Left lung (tissue), 10 donors: ENCODE measurements around the gene PVR. TPM values are rescaled to one million over a fixed set of nuclear protein-coding genes. Genes with fewer than 3 reads are reported as not detected.

Experiments
- ATAC-seq: fragments of 200-7000 bp; cut with Tn5 transposase; one replicate; pipeline ENCODE4 v1.9.1; 2020; ENCODE audit warnings: moderate library complexity
- DNase-seq, 4 donors: peaks; one replicate each; pipeline ENCODE4 v3.0.0-alpha.2; 2013 to 2020
- H3K27ac ChIP-seq, 2 donors: fragments of 200-600 bp; sonication (generic) in 1 of 2; one replicate each; pipeline versions ENCODE4 v1.5.0 to v1.8.0; 2020 to 2021
- H3K27me3 ChIP-seq, 2 donors: fragments of 200-600 bp; sonication (generic) in 1 of 2; one replicate each; pipeline versions ENCODE4 v1.5.0 to v1.8.0; 2020 to 2021
- H3K36me3 ChIP-seq, 2 donors: fragments of 200-600 bp; sonication (generic) in 1 of 2; one replicate each; pipeline versions ENCODE4 v1.5.0 to v1.8.0; 2020 to 2021
- H3K4me1 ChIP-seq, 2 donors: fragments of 200-600 bp; one replicate each; pipeline ENCODE4 v1.8.0; 2021
- H3K4me3 ChIP-seq, 2 donors: fragments of 200-600 bp; sonication (generic) in 1 of 2; one replicate each; pipeline versions ENCODE4 v1.5.0 to v1.8.0; 2020 to 2021; ENCODE audit warnings: mild to moderate bottlenecking in 1 of 2
- H3K9me3 ChIP-seq, 2 donors: fragments of 200-600 bp; sonication (generic) in 1 of 2; one replicate each; pipeline versions ENCODE4 v1.5.0 to v1.8.0; 2020 to 2021
- intact Hi-C, 2 donors: fragments of 100-400 bp; cut with DNase I; formaldehyde crosslinking; loops; one replicate each; pipeline versions ENCODE4 v1.11.2 to v1.14.2; 2022
- polyA plus RNA-seq, 6 donors: library from polyadenylated mRNA; unstranded; fragments of 120-200 nt; gene quantifications; one replicate each; pipeline ENCODE4 v1.2.1, GENCODE V29; 2013; ENCODE audit not compliant: insufficient read length in 6 of 6
- total RNA-seq, 2 donors: library from RNA; stranded (reverse); fragmentation: NEBNext Ultra II Directional; extraction: Animal tissue kit (Norgen Biotek cat#: 25700); gene quantifications; one replicate each; pipeline ENCODE4 v1.2.1, GENCODE V29; 2021
- TF ChIP-seq, protein P1 (sequence below), 2 donors: fragments of 200-600 bp; sonication (generic) in 1 of 2; IDR thresholded peaks; one replicate each; pipeline versions ENCODE4 v1.5.0 to v1.8.0; 2021; ENCODE audit warnings: antibody characterized with exemption in 2 of 2
- donor health status: DM: no; HTN: yes; CAD: no.
- donor health status: DM: no; HTN: no; CAD: no.

PVR gene
- total and polyA plus RNA-seq, 8 donors = 22.5 to 67.9 (median 28.8) TPM

DNA sequence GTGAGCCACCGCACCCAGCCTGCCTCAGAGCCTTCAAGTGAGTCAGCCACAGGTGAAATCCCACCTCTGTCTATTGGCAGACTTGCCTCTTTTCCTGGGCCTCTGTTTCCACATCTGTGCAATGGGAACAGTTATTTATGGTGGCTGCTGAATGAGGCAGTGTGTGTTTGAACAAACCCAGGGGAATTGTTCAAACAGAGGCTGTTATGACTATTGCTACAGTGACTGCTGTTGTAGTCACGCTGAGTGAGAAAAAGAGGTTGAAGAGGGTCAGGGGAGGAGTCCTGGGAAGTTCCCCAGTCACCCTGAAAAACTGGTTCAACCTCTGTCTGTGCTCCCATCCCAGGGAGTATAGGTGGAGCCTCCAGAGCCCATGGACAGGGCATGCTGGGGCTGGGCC is 27.7 kb downstream of the PVR start, which contains the start of gene CEACAM19:
Gene CEACAM19 (plus strand): TSS at position 83 of the 400 bp plus-strand sequence. CDS start 450 bp downstream, outside the sequence.
- no peak within 1 kb of the TSS for H3K4me3 ChIP-seq
- no peaks in the 10 kb centered on the region for H3K9me3 ChIP-seq
- H3K27me3 ChIP-seq = no peaks in the 10 kb centered on the region
- intact Hi-C loops = no loop called here
- no peaks in the 10 kb centered on the region for H3K4me1 ChIP-seq
- no peak within 1 kb of the TSS for H3K27ac ChIP-seq
- DNase-seq (no peak), ATAC-seq (peak; percentile 78)
- TF ChIP-seq, protein P1, sequence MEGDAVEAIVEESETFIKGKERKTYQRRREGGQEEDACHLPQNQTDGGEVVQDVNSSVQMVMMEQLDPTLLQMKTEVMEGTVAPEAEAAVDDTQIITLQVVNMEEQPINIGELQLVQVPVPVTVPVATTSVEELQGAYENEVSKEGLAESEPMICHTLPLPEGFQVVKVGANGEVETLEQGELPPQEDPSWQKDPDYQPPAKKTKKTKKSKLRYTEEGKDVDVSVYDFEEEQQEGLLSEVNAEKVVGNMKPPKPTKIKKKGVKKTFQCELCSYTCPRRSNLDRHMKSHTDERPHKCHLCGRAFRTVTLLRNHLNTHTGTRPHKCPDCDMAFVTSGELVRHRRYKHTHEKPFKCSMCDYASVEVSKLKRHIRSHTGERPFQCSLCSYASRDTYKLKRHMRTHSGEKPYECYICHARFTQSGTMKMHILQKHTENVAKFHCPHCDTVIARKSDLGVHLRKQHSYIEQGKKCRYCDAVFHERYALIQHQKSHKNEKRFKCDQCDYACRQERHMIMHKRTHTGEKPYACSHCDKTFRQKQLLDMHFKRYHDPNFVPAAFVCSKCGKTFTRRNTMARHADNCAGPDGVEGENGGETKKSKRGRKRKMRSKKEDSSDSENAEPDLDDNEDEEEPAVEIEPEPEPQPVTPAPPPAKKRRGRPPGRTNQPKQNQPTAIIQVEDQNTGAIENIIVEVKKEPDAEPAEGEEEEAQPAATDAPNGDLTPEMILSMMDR (IDR thresholded peaks at IDR 0.05) = no peak
- H3K36me3 ChIP-seq = no peaks in the 10 kb centered on the region

DNA sequence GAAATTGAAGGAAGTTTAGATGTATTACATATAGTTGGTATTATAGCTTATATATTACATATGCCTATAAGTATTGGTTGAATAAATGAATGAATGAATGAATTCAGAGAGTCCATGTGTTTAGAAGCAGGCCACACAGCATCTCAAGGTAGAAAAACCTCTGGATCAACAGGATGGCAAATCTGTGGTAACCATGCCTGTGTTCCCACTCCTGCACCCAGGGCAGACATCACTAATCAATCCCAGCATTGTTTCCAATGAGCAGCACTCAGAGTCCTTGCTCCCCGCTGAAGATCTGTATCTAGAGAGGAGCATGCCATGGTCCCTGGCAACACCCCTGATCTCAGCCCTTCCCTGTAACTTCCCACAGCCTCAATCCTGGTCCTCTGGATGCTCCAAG is 28.5 kb downstream of the PVR start:
- intact Hi-C loops = no loop called here
- Histone ChIP-seq H3K9me3 (no peaks in the 10 kb centered on the region), H3K27ac (no peak overlapping the region), H3K27me3 (no peaks in the 10 kb centered on the region), H3K36me3 (no peaks in the 10 kb centered on the region), H3K4me3 (no peak overlapping the region), H3K4me1 (no peaks in the 10 kb centered on the region)
- TF ChIP-seq, protein P1 (IDR thresholded peaks at IDR 0.05) = no peak
- ATAC-seq (no peak), DNase-seq (no peak)

DNA sequence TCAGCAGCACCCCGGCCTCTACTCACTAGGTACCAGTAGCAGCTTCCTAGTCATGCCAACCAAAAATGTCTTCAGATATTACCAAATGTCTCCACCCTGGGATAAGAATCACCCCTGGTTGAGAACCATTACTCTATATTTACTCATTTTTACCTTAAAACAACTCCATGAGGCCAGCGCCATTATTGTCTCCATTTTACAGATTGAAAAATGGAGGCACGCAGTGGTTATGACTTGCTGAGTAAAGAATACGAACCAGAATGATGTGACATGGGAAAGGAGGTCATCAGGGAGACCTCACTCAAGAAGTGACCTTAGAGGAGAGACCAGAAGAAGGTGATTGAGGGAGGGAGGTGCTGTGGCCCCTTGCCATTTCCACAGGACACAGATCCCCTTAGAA is 29.8 kb downstream of the PVR start:
- Histone ChIP-seq H3K27me3 (no peaks in the 10 kb centered on the region), H3K4me1 (peaks cover 0 to 5% of the 10 kb centered on the region in 2 donors), H3K27ac (no peak overlapping the region), H3K36me3 (no peaks in the 10 kb centered on the region), H3K9me3 (no peaks in the 10 kb centered on the region), H3K4me3 (no peak overlapping the region)
- DNase-seq (no peak), ATAC-seq (no peak)
- intact Hi-C loops = no loop called here
- TF ChIP-seq, protein P1 (IDR thresholded peaks at IDR 0.05) = no peak

DNA sequence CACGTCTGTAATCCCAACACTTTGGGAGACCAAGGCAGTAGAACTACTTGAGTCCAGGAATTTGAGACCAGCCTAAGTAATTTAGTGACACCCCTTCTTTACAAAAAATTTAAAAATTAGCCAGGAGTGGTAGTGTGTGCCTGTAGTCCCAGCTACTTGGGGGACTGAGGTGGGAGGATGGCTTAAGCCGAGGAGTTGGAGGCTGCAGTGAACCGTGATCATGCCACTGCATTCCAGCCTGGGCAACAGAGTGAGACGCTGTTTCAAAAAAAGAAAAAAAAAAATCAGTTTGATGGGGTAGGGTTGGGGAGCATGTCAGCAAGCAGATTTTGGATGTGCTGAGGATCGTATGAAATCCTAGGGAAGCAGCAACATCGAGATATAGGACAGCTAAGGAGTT is 31.8 kb downstream of the PVR start:
- Histone ChIP-seq H3K36me3 (no peaks in the 10 kb centered on the region), H3K27me3 (no peaks in the 10 kb centered on the region), H3K27ac (no peak overlapping the region), H3K4me3 (no peak overlapping the region), H3K4me1 (peaks cover 0 to 5% of the 10 kb centered on the region in 2 donors), H3K9me3 (no peaks in the 10 kb centered on the region)
- DNase-seq (no peak), ATAC-seq (no peak)
- intact Hi-C loops = no loop called here
- TF ChIP-seq, protein P1 (IDR thresholded peaks at IDR 0.05) = no peak

DNA sequence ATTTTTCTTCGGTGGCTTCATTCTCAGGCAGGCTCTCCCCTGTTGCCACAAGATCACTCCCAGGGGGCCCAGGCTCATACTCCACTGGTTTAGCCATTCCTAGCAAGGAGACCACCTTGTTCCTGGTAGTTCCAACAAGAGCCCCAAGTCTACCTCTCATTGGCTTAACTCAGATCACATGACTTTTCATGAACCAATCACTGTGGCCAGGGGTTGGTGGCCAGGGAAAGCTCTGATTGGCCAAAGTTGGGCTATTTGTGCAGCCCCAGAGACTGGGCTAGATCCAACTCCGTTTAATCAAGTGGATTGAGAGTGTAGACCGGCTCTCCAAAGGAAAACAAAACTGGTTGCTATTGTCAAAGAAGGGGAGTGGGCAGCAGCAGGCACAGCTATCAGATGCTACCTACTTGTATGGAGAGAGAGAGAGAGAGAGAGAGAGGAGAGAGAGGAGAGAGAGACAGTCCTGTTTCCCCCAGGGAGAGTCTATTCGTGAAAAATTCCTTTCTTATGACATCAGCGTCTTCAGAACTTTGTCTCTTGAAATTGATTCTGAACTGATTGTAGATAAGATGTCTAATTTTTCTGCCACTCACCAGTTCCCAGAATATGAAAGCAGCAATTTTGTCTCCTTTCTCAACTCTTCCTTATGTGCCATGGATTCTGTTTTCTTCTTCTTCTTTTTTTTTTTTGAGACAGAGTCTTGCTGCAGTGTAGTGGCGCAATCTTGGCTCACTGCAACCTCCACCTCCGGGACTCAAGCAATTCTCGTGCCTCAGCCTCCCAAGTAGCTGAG is 33.5 kb downstream of the PVR start:
- Histone ChIP-seq H3K4me3 (no peak overlapping the region), H3K4me1 (peaks cover 0 to 5% of the 10 kb centered on the region in 2 donors), H3K36me3 (no peaks in the 10 kb centered on the region), H3K27ac (no peak overlapping the region), H3K9me3 (no peaks in the 10 kb centered on the region), H3K27me3 (no peaks in the 10 kb centered on the region)
- DNase-seq (no peak), ATAC-seq (peak; percentile 52)
- intact Hi-C loops = no loop called here
- TF ChIP-seq, protein P1 (IDR thresholded peaks at IDR 0.05) = no peak
